ENCODE measurements around the gene MAP3K4. TPM values are rescaled to one million over a fixed set of nuclear protein-coding genes. Genes with fewer than 3 reads are reported as not detected.

MAP3K4 gene
- total RNA-seq, 2 experiments from 2014 or later: 42.9 to 43.4 TPM

- ChIA-PET POLR2A (no interaction called here), CTCF (interaction anchor here (1.3 kb wide), 1 partner anchor 205 kb away, joined by 3 read pairs; no protein-coding TSS in a partner anchor)
- intact Hi-C loops (cut with micrococcal nuclease): no loop called here
- Mint-ChIP-seq H3K4me1 (ENCODE audit: low read depth) (no peaks in the 10 kb centered on the region), H3K4me3 (no peak overlapping the region), H3K27me3 (no peaks in the 10 kb centered on the region), H3K36me3 (peaks cover 3% of the 10 kb centered on the region), H3K27ac (no peak overlapping the region), H3K9me3 (no peaks in the 10 kb centered on the region)
- DNase-seq: no peak
These were observed 144.4 kb downstream of the MAP3K4 start for GRCh38 chr6:161135695-161136591.

DNA sequence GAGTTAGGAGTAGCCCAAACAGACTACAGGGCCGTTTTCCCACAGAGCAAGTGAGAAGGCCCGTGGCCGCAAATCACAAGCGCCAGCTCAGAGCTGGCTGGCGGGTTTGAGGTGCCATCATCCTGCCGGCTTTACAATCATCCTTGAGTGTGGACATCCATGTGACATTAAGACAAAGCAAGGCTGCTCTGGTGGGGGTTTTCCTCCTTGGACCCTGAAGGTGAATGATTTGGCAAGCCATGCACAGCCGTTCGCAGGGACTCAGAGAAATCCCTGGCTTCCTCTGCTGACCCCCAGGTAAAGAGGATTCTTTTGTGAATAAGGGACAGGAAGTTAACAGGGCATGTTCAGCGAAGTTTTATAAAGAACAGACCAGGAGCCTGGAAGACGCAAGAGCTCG is 145.1 kb downstream of the MAP3K4 start:
- DNase-seq: no peak
- H3K27me3 Mint-ChIP-seq: no peaks in the 10 kb centered on the region
- POLR2A ChIA-PET: no interaction called here
- H3K4me1 Mint-ChIP-seq (ENCODE audit: low read depth): no peaks in the 10 kb centered on the region
- H3K27ac Mint-ChIP-seq: no peak overlapping the region
- H3K36me3 Mint-ChIP-seq: peaks cover 3% of the 10 kb centered on the region
- H3K9me3 Mint-ChIP-seq: no peaks in the 10 kb centered on the region
- CTCF ChIA-PET: no interaction called here
- intact Hi-C loops (cut with micrococcal nuclease): no loop called here
- H3K4me3 Mint-ChIP-seq: no peak overlapping the region

DNA sequence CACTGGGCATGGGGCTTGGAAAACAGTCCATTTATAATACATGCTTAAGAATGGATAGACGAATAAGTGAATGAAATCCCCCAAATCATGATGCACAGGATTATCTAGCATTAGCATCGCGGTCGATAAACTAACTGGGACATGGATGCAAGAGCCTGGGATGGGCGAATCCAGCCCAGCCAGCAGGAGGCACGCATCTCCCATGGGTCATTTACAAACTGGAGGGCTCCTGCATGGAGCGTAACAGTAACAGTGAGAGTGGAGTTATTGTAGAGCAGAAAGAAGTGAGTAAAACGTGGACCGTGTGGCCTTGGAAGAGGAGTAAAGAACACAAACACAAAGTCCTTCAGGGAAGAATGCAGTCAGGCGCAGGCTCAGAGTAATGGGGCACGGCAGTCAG is 145.8 kb downstream of the MAP3K4 start:
- H3K27ac Mint-ChIP-seq: no peak overlapping the region
- no peaks in the 10 kb centered on the region for H3K4me1 Mint-ChIP-seq (ENCODE audit: low read depth)
- CTCF ChIA-PET: no interaction called here
- H3K36me3 Mint-ChIP-seq: peaks cover 3% of the 10 kb centered on the region
- DNase-seq: no peak
- intact Hi-C loops (cut with micrococcal nuclease): no loop called here
- H3K27me3 Mint-ChIP-seq: no peaks in the 10 kb centered on the region
- POLR2A ChIA-PET: no interaction called here
- H3K9me3 Mint-ChIP-seq: no peaks in the 10 kb centered on the region
- H3K4me3 Mint-ChIP-seq: no peak overlapping the region

DNA sequence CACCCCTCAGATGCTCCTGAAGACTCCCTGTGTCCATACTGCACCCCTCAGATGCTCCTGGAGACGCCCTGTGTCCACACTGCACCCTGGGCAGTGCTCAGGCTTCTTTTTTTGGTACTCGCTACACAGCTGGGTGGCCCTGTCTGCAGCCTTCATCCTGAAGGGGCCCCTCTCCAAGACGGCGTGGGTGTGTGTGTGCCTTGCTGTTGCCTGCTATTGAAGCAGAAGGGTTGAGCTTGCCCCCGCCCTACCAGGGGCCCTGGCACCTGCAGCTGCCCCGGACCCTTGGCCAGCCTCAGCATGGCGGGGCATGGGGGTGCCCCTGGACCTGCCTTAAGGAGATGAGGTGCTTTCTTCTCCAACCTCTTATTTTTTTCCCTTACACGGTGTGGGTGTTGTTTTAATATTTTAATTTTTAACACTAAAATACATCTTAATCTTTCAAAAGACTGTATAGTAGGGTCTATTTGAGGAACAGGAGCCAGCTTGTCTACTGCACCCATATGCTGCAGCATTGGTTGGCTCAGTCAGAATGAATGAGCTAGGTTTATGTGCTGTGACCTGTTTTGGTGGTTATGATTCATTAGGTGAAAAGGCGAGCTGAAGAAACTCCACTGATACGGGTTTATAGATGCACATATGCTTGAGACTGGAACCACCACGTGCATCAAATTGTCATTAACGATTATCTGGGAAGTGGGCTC is 146.4 kb downstream of the MAP3K4 start:
- H3K4me1 Mint-ChIP-seq (ENCODE audit: low read depth): no peaks in the 10 kb centered on the region
- no peak overlapping the region for H3K4me3 Mint-ChIP-seq
- H3K36me3 Mint-ChIP-seq: peaks cover 4% of the 10 kb centered on the region
- no peaks in the 10 kb centered on the region for H3K27me3 Mint-ChIP-seq
- H3K27ac Mint-ChIP-seq: no peak overlapping the region
- ChIA-PET POLR2A (interaction anchor here (0.6 kb wide), 1 partner anchor 135 kb away, joined by 3 read pairs; no protein-coding TSS in a partner anchor), CTCF (interaction anchor here (1.0 to 1.5 kb wide), 2 partner anchors 233 to 235 kb away, joined by 4 to 6 read pairs; no protein-coding TSS in a partner anchor)
- no peak for DNase-seq
- intact Hi-C loops (cut with micrococcal nuclease): no loop called here
- no peaks in the 10 kb centered on the region for H3K9me3 Mint-ChIP-seq

- H3K4me1 Mint-ChIP-seq (ENCODE audit: low read depth): no peaks in the 10 kb centered on the region
These were observed 147.2 kb downstream of the MAP3K4 start for GRCh38 chr6:161138543-161139303.

GRCh38 chr6:161139304-161139765 is 147.8 kb downstream of the MAP3K4 start:
- H3K4me1 Mint-ChIP-seq (ENCODE audit: low read depth): no peaks in the 10 kb centered on the region
- H3K27me3 Mint-ChIP-seq: no peaks in the 10 kb centered on the region
- ChIA-PET CTCF (interaction anchor here (1.5 kb wide), 1 partner anchor 231 kb away, joined by 6 read pairs; no protein-coding TSS in a partner anchor), POLR2A (no interaction called here)
- H3K36me3 Mint-ChIP-seq: peaks cover 4% of the 10 kb centered on the region
- H3K9me3 Mint-ChIP-seq: no peaks in the 10 kb centered on the region
- no peak overlapping the region for H3K27ac Mint-ChIP-seq
- H3K4me3 Mint-ChIP-seq: no peak overlapping the region
- intact Hi-C loops (cut with micrococcal nuclease): no loop called here
- DNase-seq: no peak

More at GRCh38 chr6:161138543-161139303, 147.2 kb downstream of the MAP3K4 start:
- intact Hi-C loops (cut with micrococcal nuclease): no loop called here
- no peak overlapping the region for H3K4me3 Mint-ChIP-seq
- H3K36me3 Mint-ChIP-seq: peaks cover 4% of the 10 kb centered on the region
- ChIA-PET CTCF (interaction anchor here (1.0 to 1.5 kb wide), 2 partner anchors 232 to 234 kb away, joined by 4 to 6 read pairs; no protein-coding TSS in a partner anchor), POLR2A (interaction anchor here (0.6 kb wide), 1 partner anchor 134 kb away, joined by 3 read pairs; no protein-coding TSS in a partner anchor)
- H3K27me3 Mint-ChIP-seq: no peaks in the 10 kb centered on the region
- no peak for DNase-seq
- H3K27ac Mint-ChIP-seq: no peak overlapping the region
- H3K9me3 Mint-ChIP-seq: no peaks in the 10 kb centered on the region

- H3K4me1 Mint-ChIP-seq (ENCODE audit: low read depth): no peaks in the 10 kb centered on the region
- H3K36me3 Mint-ChIP-seq: peaks cover 4% of the 10 kb centered on the region
- ChIA-PET POLR2A (no interaction called here), CTCF (interaction anchor here (1.0 kb wide), 1 partner anchor 234 kb away, joined by 3 read pairs; no protein-coding TSS in a partner anchor)
- H3K27ac Mint-ChIP-seq: no peak overlapping the region
- no peak overlapping the region for H3K4me3 Mint-ChIP-seq
- DNase-seq: no peak
- H3K27me3 Mint-ChIP-seq: no peaks in the 10 kb centered on the region
- H3K9me3 Mint-ChIP-seq: no peaks in the 10 kb centered on the region
- intact Hi-C loops (cut with micrococcal nuclease): no loop called here
These were observed 148.4 kb downstream of the MAP3K4 start for GRCh38 chr6:161139766-161140553.

GRCh38 chr6:161140554-161140875 is 148.9 kb downstream of the MAP3K4 start:
- POLR2A ChIA-PET: no interaction called here
- CTCF ChIA-PET: interaction anchor here (0.8 to 1.0 kb wide), 2 partner anchors 148 to 233 kb away, joined by 3 to 5 read pairs; no protein-coding TSS in a partner anchor
- H3K27ac Mint-ChIP-seq: no peak overlapping the region
- peaks cover 4% of the 10 kb centered on the region for H3K36me3 Mint-ChIP-seq
- no peaks in the 10 kb centered on the region for H3K4me1 Mint-ChIP-seq (ENCODE audit: low read depth)
- no peak overlapping the region for H3K4me3 Mint-ChIP-seq
- intact Hi-C loops (cut with micrococcal nuclease): no loop called here
- no peaks in the 10 kb centered on the region for H3K9me3 Mint-ChIP-seq
- no peaks in the 10 kb centered on the region for H3K27me3 Mint-ChIP-seq
- DNase-seq: no peak

- DNase-seq: no peak
- Mint-ChIP-seq H3K27ac (no peak overlapping the region), H3K9me3 (no peaks in the 10 kb centered on the region), H3K27me3 (no peaks in the 10 kb centered on the region), H3K4me1 (ENCODE audit: low read depth) (no peaks in the 10 kb centered on the region), H3K36me3 (peaks cover 4% of the 10 kb centered on the region), H3K4me3 (no peak overlapping the region)
- intact Hi-C loops (cut with micrococcal nuclease): no loop called here
- POLR2A ChIA-PET: no interaction called here
- CTCF ChIA-PET: interaction anchor here (0.8 to 1.0 kb wide), 2 partner anchors 149 to 233 kb away, joined by 3 to 5 read pairs; no protein-coding TSS in a partner anchor
These were observed 149.6 kb downstream of the MAP3K4 start for GRCh38 chr6:161141173-161141572.

GRCh38 chr6:161142957-161143296 is 151.4 kb downstream of the MAP3K4 start:
- POLR2A ChIA-PET: no interaction called here
- intact Hi-C loops (cut with micrococcal nuclease): no loop called here

GRCh38 chr6:161143663-161144430 is 152.3 kb downstream of the MAP3K4 start:
- no peak overlapping the region for H3K4me3 Mint-ChIP-seq
- H3K9me3 Mint-ChIP-seq: no peaks in the 10 kb centered on the region
- CTCF ChIA-PET: no interaction called here
- POLR2A ChIA-PET: no interaction called here
- DNase-seq: no peak
- H3K27ac Mint-ChIP-seq: no peak overlapping the region
- intact Hi-C loops (cut with micrococcal nuclease): no loop called here
- peaks cover 1% of the 10 kb centered on the region for H3K36me3 Mint-ChIP-seq
- H3K4me1 Mint-ChIP-seq (ENCODE audit: low read depth): no peaks in the 10 kb centered on the region
- H3K27me3 Mint-ChIP-seq: no peaks in the 10 kb centered on the region

More at GRCh38 chr6:161142957-161143296, 151.4 kb downstream of the MAP3K4 start:
- H3K27me3 Mint-ChIP-seq: no peaks in the 10 kb centered on the region
- no peaks in the 10 kb centered on the region for H3K9me3 Mint-ChIP-seq
- no peaks in the 10 kb centered on the region for H3K4me1 Mint-ChIP-seq (ENCODE audit: low read depth)
- CTCF ChIA-PET: no interaction called here
- no peak overlapping the region for H3K4me3 Mint-ChIP-seq
- no peak for DNase-seq
- no peak overlapping the region for H3K27ac Mint-ChIP-seq
- peaks cover 1% of the 10 kb centered on the region for H3K36me3 Mint-ChIP-seq

Data from activated CD4-positive, alpha-beta memory T cell treated with anti-CD3 and anti-CD28 coated beads for 36 hours (primary cell).